ENCODE results near the gene KRT38. TPM values are rescaled to one million over a fixed set of nuclear protein-coding genes. Genes with fewer than 3 reads are reported as not detected.

KRT38 gene
- total RNA-seq, 2 donors from 2014 or later = not detected

DNA sequence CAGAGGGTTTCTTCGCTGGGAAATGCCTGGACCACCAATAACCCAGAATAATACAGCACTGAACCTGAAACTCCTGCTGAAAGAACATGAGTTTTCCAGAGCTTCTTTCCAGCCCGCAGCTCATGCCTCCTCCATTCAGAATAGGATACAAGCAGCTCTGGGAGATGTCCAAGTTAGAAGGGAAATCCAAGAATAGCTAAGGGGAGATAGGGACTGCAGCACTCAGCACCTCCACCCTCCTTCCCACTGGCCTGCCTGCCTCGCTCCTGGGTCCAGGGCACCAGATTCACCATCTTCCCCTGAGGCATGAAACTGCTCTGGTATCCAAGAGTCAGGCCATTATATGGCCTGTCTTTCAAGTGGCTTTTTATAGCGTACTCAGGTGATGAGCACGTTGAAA, 47.5 kb downstream of the KRT38 start:
- no peak for DNase-seq (ENCODE audit: low spot score)

DNA sequence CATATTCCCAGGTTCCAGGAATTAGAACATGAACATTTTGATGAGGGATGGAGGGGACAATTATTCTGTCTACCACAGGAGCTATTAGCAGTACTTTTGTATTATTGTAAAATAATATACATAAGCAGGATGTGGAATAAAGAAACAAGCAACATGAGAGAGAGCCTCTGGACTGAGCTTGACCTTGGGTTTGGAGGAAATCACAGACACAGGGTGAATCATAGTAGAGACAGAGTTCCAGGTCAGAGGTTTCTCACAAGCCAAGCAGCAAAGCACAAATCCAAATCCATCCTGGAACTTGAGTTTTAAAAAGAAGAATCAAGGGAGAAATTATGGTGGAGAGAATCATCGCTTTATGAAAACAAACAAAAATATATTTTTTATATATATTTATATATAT, 48.5 kb downstream of the KRT38 start:
- Histone ChIP-seq H3K27ac (no peak overlapping the region), H3K9me3 (peaks cover 0 to 3% of the 10 kb centered on the region in 2 donors), H3K4me3 (no peak overlapping the region), H3K36me3 (no peaks in the 10 kb centered on the region), H3K4me1 (peaks cover 0 to 9% of the 10 kb centered on the region in 2 donors), H3K27me3 (no peaks in the 10 kb centered on the region)
- no peak for DNase-seq (ENCODE audit: low spot score)
- TF ChIP-seq, protein P1, sequence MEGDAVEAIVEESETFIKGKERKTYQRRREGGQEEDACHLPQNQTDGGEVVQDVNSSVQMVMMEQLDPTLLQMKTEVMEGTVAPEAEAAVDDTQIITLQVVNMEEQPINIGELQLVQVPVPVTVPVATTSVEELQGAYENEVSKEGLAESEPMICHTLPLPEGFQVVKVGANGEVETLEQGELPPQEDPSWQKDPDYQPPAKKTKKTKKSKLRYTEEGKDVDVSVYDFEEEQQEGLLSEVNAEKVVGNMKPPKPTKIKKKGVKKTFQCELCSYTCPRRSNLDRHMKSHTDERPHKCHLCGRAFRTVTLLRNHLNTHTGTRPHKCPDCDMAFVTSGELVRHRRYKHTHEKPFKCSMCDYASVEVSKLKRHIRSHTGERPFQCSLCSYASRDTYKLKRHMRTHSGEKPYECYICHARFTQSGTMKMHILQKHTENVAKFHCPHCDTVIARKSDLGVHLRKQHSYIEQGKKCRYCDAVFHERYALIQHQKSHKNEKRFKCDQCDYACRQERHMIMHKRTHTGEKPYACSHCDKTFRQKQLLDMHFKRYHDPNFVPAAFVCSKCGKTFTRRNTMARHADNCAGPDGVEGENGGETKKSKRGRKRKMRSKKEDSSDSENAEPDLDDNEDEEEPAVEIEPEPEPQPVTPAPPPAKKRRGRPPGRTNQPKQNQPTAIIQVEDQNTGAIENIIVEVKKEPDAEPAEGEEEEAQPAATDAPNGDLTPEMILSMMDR (IDR thresholded peaks at IDR 0.05) = no peak

More for the DNA sequence above, 47.5 kb downstream of the KRT38 start:
- H3K27me3 ChIP-seq = no peaks in the 10 kb centered on the region
- H3K27ac ChIP-seq = no peak overlapping the region
- no peaks in the 10 kb centered on the region for H3K9me3 ChIP-seq
- TF ChIP-seq, protein P1 (IDR thresholded peaks at IDR 0.05) = no peak
- H3K4me1 ChIP-seq = peaks cover 0 to 9% of the 10 kb centered on the region in 2 donors
- no peak overlapping the region for H3K4me3 ChIP-seq
- no peaks in the 10 kb centered on the region for H3K36me3 ChIP-seq

DNA sequence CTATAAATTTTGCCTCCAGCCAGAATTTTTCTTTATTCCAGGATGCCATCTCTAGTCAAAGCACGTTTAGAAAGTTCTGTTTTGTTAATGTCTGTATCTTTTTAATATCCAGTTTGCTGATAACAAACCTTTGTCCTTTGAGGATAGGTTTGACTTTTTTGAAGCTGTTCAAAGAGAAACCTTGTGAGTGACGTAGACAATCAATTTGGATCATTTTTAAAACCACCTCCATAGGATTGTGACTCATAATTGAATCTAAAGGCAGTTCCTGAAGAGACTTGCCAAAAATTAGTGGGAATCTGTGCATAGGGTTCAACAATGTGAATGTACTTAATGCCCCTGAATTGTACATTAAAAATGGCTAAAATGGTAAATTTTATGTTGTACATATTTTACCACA, 49.2 kb downstream of the KRT38 start:
- TF ChIP-seq, protein P1 (IDR thresholded peaks at IDR 0.05) = no peak
- DNase-seq (ENCODE audit: low spot score) = no peak
- Histone ChIP-seq H3K36me3 (no peaks in the 10 kb centered on the region), H3K4me3 (no peak overlapping the region), H3K4me1 (peaks cover 0 to 9% of the 10 kb centered on the region in 2 donors), H3K27ac (no peak overlapping the region), H3K9me3 (peaks cover 0 to 10% of the 10 kb centered on the region in 2 donors), H3K27me3 (no peaks in the 10 kb centered on the region)

DNA sequence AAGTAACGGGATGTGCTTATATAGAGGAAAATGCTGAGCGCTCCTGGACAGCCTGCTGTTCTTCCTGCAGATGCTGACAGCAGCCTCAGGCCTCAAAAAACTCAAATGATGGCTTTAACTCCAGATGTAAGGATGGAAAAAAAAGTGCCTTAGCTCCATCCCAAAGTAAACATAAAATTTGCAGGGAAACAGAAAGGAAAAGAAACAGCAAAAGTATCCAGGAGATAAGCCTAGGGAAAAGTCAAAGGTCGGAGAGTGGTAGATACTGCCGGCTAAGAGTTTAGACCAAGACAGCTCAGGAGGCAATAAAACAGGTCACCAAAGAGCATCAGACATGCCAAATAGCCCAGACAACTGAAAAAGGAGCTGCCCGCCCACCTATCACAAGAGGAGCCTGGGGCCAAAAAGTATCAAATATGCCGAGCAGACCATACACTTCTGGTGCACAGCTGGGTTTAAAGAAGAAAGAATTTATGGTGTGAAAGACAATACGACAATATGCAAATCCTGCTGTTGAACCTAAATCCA, 50.3 kb downstream of the KRT38 start:
- Histone ChIP-seq H3K36me3 (no peaks in the 10 kb centered on the region), H3K27me3 (no peaks in the 10 kb centered on the region)
- TF ChIP-seq, protein P1 (IDR thresholded peaks at IDR 0.05) = no peak

DNA sequence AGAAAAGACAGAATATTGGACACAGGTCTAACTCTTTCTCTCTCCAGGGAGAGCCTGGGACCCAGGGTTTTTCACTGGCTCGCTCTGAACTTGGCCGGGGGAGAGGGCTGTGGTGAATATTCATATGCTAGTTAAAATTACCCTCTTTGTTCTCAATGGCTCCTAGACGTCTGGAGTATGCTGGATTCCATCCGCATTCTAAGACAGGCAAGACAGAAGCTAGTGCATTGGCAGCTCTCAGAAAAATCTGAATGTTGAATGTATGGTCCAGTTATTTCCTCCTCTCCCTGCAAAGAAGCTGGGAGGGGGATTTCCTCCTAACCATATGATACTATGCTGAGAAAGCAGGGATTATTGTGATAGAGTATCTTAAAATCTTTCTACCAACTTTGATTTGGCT, 53.1 kb downstream of the KRT38 start:
- no peak overlapping the region for H3K27ac ChIP-seq
- no peak overlapping the region for H3K4me3 ChIP-seq
- H3K36me3 ChIP-seq = no peaks in the 10 kb centered on the region
- no peaks in the 10 kb centered on the region for H3K4me1 ChIP-seq
- TF ChIP-seq, protein P1 (IDR thresholded peaks at IDR 0.05) = no peak
- peaks cover 0 to 27% of the 10 kb centered on the region in 2 donors for H3K9me3 ChIP-seq
- no peaks in the 10 kb centered on the region for H3K27me3 ChIP-seq
- no peak for DNase-seq (ENCODE audit: low spot score)

More for the DNA sequence above, 50.3 kb downstream of the KRT38 start:
- Histone ChIP-seq H3K4me3 (no peak overlapping the region), H3K9me3 (peaks cover 0 to 21% of the 10 kb centered on the region in 2 donors), H3K4me1 (peaks cover 0 to 9% of the 10 kb centered on the region in 2 donors), H3K27ac (no peak overlapping the region)
- no peak for DNase-seq (ENCODE audit: low spot score)

DNA sequence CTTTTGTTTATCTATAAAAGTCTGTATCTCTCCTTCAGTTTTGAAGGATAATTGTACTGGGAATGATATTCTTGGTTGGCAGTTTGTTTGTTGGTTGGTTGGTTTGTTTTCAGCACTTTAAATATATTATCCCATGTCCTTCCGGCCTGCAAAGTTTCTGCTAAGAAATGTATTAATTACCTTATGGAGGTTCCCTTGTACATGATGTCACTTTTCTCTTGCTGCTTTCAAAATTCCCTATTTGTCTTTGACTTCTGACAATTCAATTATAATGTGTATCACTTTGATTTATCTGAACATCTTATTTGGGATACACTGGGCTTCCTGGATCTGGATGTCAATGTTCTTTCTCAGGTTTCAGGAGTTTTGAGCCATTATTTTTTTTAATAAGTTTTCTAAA, 54.6 kb downstream of the KRT38 start:
- DNase-seq (ENCODE audit: low spot score) = no peak
- TF ChIP-seq, protein P1 (IDR thresholded peaks at IDR 0.05) = no peak
- Histone ChIP-seq H3K36me3 (no peaks in the 10 kb centered on the region), H3K27me3 (no peaks in the 10 kb centered on the region), H3K4me3 (no peak overlapping the region), H3K27ac (no peak overlapping the region), H3K9me3 (peaks cover 0 to 27% of the 10 kb centered on the region in 2 donors), H3K4me1 (no peaks in the 10 kb centered on the region)

All from right atrium auricular region (tissue), 2 donors.